Neural progenitor cell (in vitro differentiated cells): ENCODE results near the gene OR1K1. TPM values are rescaled to one million over a fixed set of nuclear protein-coding genes. Genes with fewer than 3 reads are reported as not detected.

ENCODE experiments used
- DNase-seq: peaks from one replicate; pipeline ENCODE4 v3.0.0-alpha.2; 2016; ENCODE audit warnings: low spot score
- H2AFZ ChIP-seq: fragments of 200-600 bp; sonication (generic); replicated peaks from 2 replicates; pipeline ENCODE4 v1.6.1; 2016; ENCODE audit warnings: antibody characterized with exemption
- H3F3A ChIP-seq: fragments of 200-600 bp; sonication (generic); 2 replicates; pipeline ENCODE4 v1.6.1; 2016; ENCODE audit warnings: antibody characterized with exemption, low read depth
- H3K27ac ChIP-seq: fragments of 200-600 bp; sonication (generic); 2 replicates; pipeline ENCODE4 v1.5.1; 2016; ENCODE audit warnings: mild to moderate bottlenecking
- H3K27me3 ChIP-seq: fragments of 200-600 bp; sonication (generic); 2 replicates; pipeline ENCODE4 v1.6.1; 2016; ENCODE audit warnings: mild to moderate bottlenecking, moderate library complexity
- H3K36me3 ChIP-seq: fragments of 200-600 bp; sonication (generic); 2 replicates; pipeline ENCODE4 v1.5.1; 2016
- H3K4me1 ChIP-seq: fragments of 200-600 bp; sonication (generic); 2 replicates; pipeline ENCODE4 v1.6.1; 2016; ENCODE audit warnings: mixed run types
- H3K4me2 ChIP-seq: fragments of 200-600 bp; sonication (generic); 2 replicates; pipeline ENCODE4 v1.6.1; 2016
- H3K4me3 ChIP-seq: fragments of 200-600 bp; sonication (generic); 2 replicates; pipeline ENCODE4 v1.5.1; 2016
- H3K79me2 ChIP-seq: fragments of 200-600 bp; sonication (generic); 2 replicates; pipeline ENCODE4 v1.6.1; 2016; ENCODE audit warnings: low read depth
- H3K9ac ChIP-seq: fragments of 200-600 bp; sonication (generic); 2 replicates; pipeline ENCODE4 v1.6.1; 2016
- H3K9me3 ChIP-seq: fragments of 200-600 bp; sonication (generic); 2 replicates; pipeline ENCODE4 v1.5.1; 2016; ENCODE audit warnings: low read depth
- H4K20me1 ChIP-seq: fragments of 200-600 bp; sonication (generic); 2 replicates; pipeline ENCODE4 v1.6.1; 2016; ENCODE audit warnings: low read depth
- H3K27ac Mint-ChIP-seq: 3 replicates; pipeline ENCODE4 v1.8.0; 2021; ENCODE audit warnings: mixed read lengths
- H3K27me3 Mint-ChIP-seq: 2 replicates; pipeline ENCODE4 v1.8.0; 2022; ENCODE audit warnings: low read depth, mild to moderate bottlenecking, inconsistent platforms, moderate library complexity, mixed read lengths; ENCODE audit not compliant: insufficient read depth
- H3K36me3 Mint-ChIP-seq: 3 replicates; pipeline ENCODE4 v1.8.0; 2021; ENCODE audit warnings: mixed read lengths
- H3K4me1 Mint-ChIP-seq: 3 replicates; pipeline ENCODE4 v1.8.0; 2021; ENCODE audit warnings: mixed read lengths
- H3K4me3 Mint-ChIP-seq: 3 replicates; pipeline ENCODE4 v1.8.0; 2021; ENCODE audit warnings: mild to moderate bottlenecking, moderate library complexity, mixed read lengths
- H3K9me3 Mint-ChIP-seq: 3 replicates; pipeline ENCODE4 v1.8.0; 2020; ENCODE audit warnings: mixed read lengths
- CTCF ChIP-seq: fragments of 200-600 bp; sonication (generic); IDR thresholded peaks from 2 replicates; pipeline ENCODE4 v1.5.1; 2017; ENCODE audit warnings: antibody characterized with exemption, mild to moderate bottlenecking
- EZH2 ChIP-seq: fragments of 200-600 bp; sonication (generic); IDR thresholded peaks from 2 replicates; pipeline ENCODE4 v1.6.1; 2017; ENCODE audit warnings: antibody characterized with exemption, mild to moderate bottlenecking, moderate library complexity
- EZH2phosphoT487 ChIP-seq: fragments of 200-600 bp; sonication (generic); IDR thresholded peaks from 2 replicates; pipeline ENCODE4 v1.6.1; 2017; ENCODE audit warnings: antibody characterized with exemption
- total RNA-seq: library from RNA; depleted of rRNA; stranded (reverse); fragments of >200 nt; gene quantifications from 2 replicates; pipeline ENCODE4 v1.2.3, GENCODE V29; 2015; ENCODE audit warnings: low replicate concordance

OR1K1 gene
- not detected in 2 replicates for total RNA-seq

DNA sequence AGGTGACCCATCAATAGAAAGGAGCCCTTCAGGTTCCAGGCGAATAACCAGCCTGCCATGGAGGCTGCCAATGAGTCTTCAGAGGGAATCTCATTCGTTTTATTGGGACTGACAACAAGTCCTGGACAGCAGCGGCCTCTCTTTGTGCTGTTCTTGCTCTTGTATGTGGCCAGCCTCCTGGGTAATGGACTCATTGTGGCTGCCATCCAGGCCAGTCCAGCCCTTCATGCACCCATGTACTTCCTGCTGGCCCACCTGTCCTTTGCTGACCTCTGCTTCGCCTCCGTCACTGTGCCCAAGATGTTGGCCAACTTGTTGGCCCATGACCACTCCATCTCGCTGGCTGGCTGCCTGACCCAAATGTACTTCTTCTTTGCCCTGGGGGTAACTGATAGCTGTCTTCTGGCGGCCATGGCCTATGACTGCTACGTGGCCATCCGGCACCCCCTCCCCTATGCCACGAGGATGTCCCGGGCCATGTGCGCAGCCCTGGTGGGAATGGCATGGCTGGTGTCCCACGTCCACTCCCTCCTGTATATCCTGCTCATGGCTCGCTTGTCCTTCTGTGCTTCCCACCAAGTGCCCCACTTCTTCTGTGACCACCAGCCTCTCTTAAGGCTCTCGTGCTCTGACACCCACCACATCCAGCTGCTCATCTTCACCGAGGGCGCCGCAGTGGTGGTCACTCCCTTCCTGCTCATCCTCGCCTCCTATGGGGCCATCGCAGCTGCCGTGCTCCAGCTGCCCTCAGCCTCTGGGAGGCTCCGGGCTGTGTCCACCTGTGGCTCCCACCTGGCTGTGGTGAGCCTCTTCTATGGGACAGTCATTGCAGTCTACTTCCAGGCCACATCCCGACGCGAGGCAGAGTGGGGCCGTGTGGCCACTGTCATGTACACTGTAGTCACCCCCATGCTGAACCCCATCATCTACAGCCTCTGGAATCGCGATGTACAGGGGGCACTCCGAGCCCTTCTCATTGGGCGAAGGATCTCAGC lies at the start of gene OR1K1:
TSS of gene OR1K1 (plus strand) at position 58 of the 995 bp plus-strand sequence. CDS start at position 58, 0 bp downstream.
- Mint-ChIP-seq H3K27ac (no peak within 1 kb of the TSS), H3K36me3 (no peaks in the 10 kb centered on the region), H3K9me3 (no peaks in the 10 kb centered on the region), H3K27me3 (peaks cover 4% of the 10 kb centered on the region), H3K4me1 (no peaks in the 10 kb centered on the region), H3K4me3 (no peak within 1 kb of the TSS)
- Histone ChIP-seq H3F3A (no peaks in the 10 kb centered on the region), H3K27ac (no peak within 1 kb of the TSS), H3K4me3 (no peak within 1 kb of the TSS), H3K36me3 (no peaks in the 10 kb centered on the region), H3K4me2 (no peak within 1 kb of the TSS), H3K9ac (no peak within 1 kb of the TSS), H3K9me3 (no peaks in the 10 kb centered on the region), H3K27me3 (no peaks in the 10 kb centered on the region), H4K20me1 (no peaks in the 10 kb centered on the region), H3K79me2 (no peaks in the 10 kb centered on the region), H2AFZ (no peak within 1 kb of the TSS), H3K4me1 (no peaks in the 10 kb centered on the region)
- no peak for TF ChIP-seq EZH2
- no peak for TF ChIP-seq CTCF
- no peak for TF ChIP-seq EZH2phosphoT487
- no peak for DNase-seq

- no peak for TF ChIP-seq EZH2
- TF ChIP-seq EZH2phosphoT487: no peak
- TF ChIP-seq CTCF: no peak
- H3K9me3 ChIP-seq: no peaks in the 10 kb centered on the region
- no peaks in the 10 kb centered on the region for H3K9me3 Mint-ChIP-seq
Observed at GRCh38 chr9:122754825-122755224, 45.1 kb upstream of the OR1K1 start.

GRCh38 chr9:122767817-122768216 lies 32.1 kb upstream of the OR1K1 start:
- no peaks in the 10 kb centered on the region for H3K4me1 Mint-ChIP-seq
- no peak overlapping the region for H3K27ac Mint-ChIP-seq
- peaks cover 2% of the 10 kb centered on the region for H3K9me3 Mint-ChIP-seq
- DNase-seq: no peak
- Histone ChIP-seq H3K4me2 (no peak overlapping the region), H3K9me3 (peaks cover 10% of the 10 kb centered on the region), H3K27ac (no peak overlapping the region), H3K36me3 (no peaks in the 10 kb centered on the region), H3K27me3 (no peaks in the 10 kb centered on the region), H3K79me2 (no peaks in the 10 kb centered on the region), H3K4me1 (no peaks in the 10 kb centered on the region), H3K4me3 (no peak overlapping the region), H4K20me1 (no peaks in the 10 kb centered on the region), H2AFZ (no peak overlapping the region), H3F3A (no peaks in the 10 kb centered on the region), H3K9ac (no peak overlapping the region)
- H3K4me3 Mint-ChIP-seq: no peak overlapping the region
- H3K36me3 Mint-ChIP-seq: no peaks in the 10 kb centered on the region
- TF ChIP-seq EZH2phosphoT487 (no peak), CTCF (no peak), EZH2 (no peak)
- H3K27me3 Mint-ChIP-seq: peaks cover 4% of the 10 kb centered on the region

More at GRCh38 chr9:122754825-122755224, 45.1 kb upstream of the OR1K1 start:
- H3K27ac ChIP-seq: no peak overlapping the region
- H3K4me2 ChIP-seq: no peak overlapping the region
- H4K20me1 ChIP-seq: no peaks in the 10 kb centered on the region
- H3K9ac ChIP-seq: no peak overlapping the region
- peaks cover 6% of the 10 kb centered on the region for H3K27me3 Mint-ChIP-seq
- no peaks in the 10 kb centered on the region for H3K4me1 ChIP-seq
- no peaks in the 10 kb centered on the region for H3K36me3 ChIP-seq
- H3K4me3 Mint-ChIP-seq: no peak overlapping the region
- no peaks in the 10 kb centered on the region for H3K79me2 ChIP-seq
- no peaks in the 10 kb centered on the region for H3K27me3 ChIP-seq
- H3K4me3 ChIP-seq: no peak overlapping the region
- H3K36me3 Mint-ChIP-seq: no peaks in the 10 kb centered on the region
- no peaks in the 10 kb centered on the region for H3K4me1 Mint-ChIP-seq
- H3F3A ChIP-seq: no peaks in the 10 kb centered on the region
- no peak overlapping the region for H2AFZ ChIP-seq
- no peak for DNase-seq
- H3K27ac Mint-ChIP-seq: no peak overlapping the region
